Calu3 (cell line): ENCODE results near the gene FBXO15. TPM values are rescaled to one million over a fixed set of nuclear protein-coding genes. Genes with fewer than 3 reads are reported as not detected.

ENCODE experiments used
- BruUV-seq: library from RNA; stranded (reverse); fragments of 400-500 nt; replicated peaks from 2 replicates; lab custom pipeline; 2021; lab: Mats Ljungman, UMichigan
- CTCF ChIA-PET: fragments of 300-600 bp; sonication (Branson Sonifier 250); formaldehyde crosslinking; loops from one replicate; lab custom pipeline; 2022; ENCODE audit warnings: antibody characterized with exemption; lab: Charles Lee
- DNase-seq: peaks from one replicate; pipeline ENCODE4 v3.0.0; 2022
- H3K27ac Mint-ChIP-seq: one replicate; pipeline ENCODE4 v1.8.0; 2022; ENCODE audit warnings: mixed read lengths; ENCODE audit not compliant: unreplicated experiment
- H3K27me3 Mint-ChIP-seq: one replicate; pipeline ENCODE4 v1.8.0; 2022; ENCODE audit warnings: mixed read lengths; ENCODE audit not compliant: unreplicated experiment
- H3K36me3 Mint-ChIP-seq: one replicate; pipeline ENCODE4 v1.8.0; 2022; ENCODE audit warnings: mild to moderate bottlenecking, moderate library complexity, mixed read lengths; ENCODE audit not compliant: insufficient read depth, unreplicated experiment
- H3K4me1 Mint-ChIP-seq: one replicate; pipeline ENCODE4 v1.8.0; 2022; ENCODE audit warnings: mild to moderate bottlenecking, low read depth, mixed read lengths; ENCODE audit not compliant: unreplicated experiment
- H3K4me3 Mint-ChIP-seq: one replicate; pipeline ENCODE4 v1.8.0; 2022; ENCODE audit warnings: mild to moderate bottlenecking, low read depth, moderate library complexity, mixed read lengths; ENCODE audit not compliant: unreplicated experiment
- H3K9me3 Mint-ChIP-seq: one replicate; pipeline ENCODE4 v1.8.0; 2022; ENCODE audit warnings: low read depth, mixed read lengths; ENCODE audit not compliant: unreplicated experiment
- CTCF ChIP-seq: fragments of 200-600 bp; IDR thresholded peaks from one replicate; pipeline ENCODE4 v1.8.0; 2022; ENCODE audit warnings: antibody characterized with exemption; ENCODE audit not compliant: unreplicated experiment
- intact Hi-C: fragments of 100-400 bp; cut with micrococcal nuclease; formaldehyde crosslinking; loops from one replicate; pipeline ENCODE4 v1.10.0; 2022; ENCODE audit not compliant: unreplicated experiment
- total RNA-seq: library from RNA; stranded (reverse); gene quantifications from 2 replicates; pipeline ENCODE4 v1.2.3, GENCODE V29; 2022

FBXO15 gene
- total RNA-seq, 1 experiment from 2014 or later: 1.5 TPM

DNA sequence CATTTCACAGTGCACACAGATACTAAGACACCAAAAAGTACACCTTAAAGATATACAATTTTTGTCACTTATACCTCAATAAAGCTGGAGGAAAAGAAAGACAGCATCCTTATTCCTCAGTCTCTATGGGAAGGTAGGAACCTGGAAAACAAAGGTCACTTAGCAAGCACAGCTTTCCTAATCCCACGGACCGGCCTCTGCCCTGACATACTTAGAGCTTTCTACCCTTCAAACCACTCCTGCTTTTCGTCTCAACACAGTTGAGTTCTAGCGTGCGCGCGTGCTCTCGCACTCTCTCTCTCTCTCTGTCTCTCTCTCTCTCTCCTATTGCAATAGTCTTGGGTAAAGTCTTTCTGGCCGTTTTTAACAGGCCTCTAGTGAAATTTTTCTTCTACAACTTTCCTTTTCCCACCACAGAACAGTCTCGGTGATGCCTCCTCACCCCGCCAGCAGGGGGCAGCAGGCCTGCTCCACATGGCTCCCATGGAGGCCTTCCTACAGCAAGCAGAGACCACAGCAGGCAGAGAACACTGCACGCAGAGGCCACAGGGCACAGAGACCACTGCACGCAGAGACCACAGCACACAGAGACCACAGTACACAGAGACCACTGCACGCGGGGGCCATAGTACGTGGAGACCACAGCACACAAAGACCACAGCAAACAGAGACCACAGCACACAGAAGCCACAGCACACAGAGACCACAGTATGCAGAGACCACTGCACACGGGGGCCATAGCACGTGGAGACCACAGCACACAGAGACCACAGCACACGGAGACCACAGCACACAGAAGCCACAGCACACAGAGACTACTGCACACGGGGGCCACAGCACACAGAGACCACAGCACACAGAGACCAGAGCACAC is 106.9 kb downstream of the FBXO15 start:
- no peaks in the 10 kb centered on the region for H3K4me1 Mint-ChIP-seq
- no TSS peak for BruUV-seq
- H3K4me3 Mint-ChIP-seq: no peak overlapping the region
- no peak overlapping the region for H3K27ac Mint-ChIP-seq
- H3K9me3 Mint-ChIP-seq: no peaks in the 10 kb centered on the region
- peaks cover 5% of the 10 kb centered on the region for H3K27me3 Mint-ChIP-seq
- H3K36me3 Mint-ChIP-seq: no peaks in the 10 kb centered on the region
- CTCF ChIA-PET: no interaction called here
- DNase-seq: peak; percentile 78
- peak; percentile 73 for TF ChIP-seq CTCF
- intact Hi-C loops: loop anchor here (1.0 kb wide), 2 partner anchors 77 to 302 kb away; no protein-coding TSS in a partner anchor

- BruUV-seq: no TSS peak
- CTCF ChIA-PET: no interaction called here
- Mint-ChIP-seq H3K9me3 (no peaks in the 10 kb centered on the region), H3K4me3 (no peak overlapping the region), H3K27ac (no peak overlapping the region), H3K4me1 (no peaks in the 10 kb centered on the region), H3K36me3 (no peaks in the 10 kb centered on the region), H3K27me3 (peaks cover 12% of the 10 kb centered on the region)
- intact Hi-C loops: loop anchor here (1.0 kb wide), 2 partner anchors 77 to 302 kb away; no protein-coding TSS in a partner anchor
- DNase-seq: no peak
- no peak for TF ChIP-seq CTCF
Observed at GRCh38 chr18:74040008-74040407, 107.6 kb downstream of the FBXO15 start.

DNA sequence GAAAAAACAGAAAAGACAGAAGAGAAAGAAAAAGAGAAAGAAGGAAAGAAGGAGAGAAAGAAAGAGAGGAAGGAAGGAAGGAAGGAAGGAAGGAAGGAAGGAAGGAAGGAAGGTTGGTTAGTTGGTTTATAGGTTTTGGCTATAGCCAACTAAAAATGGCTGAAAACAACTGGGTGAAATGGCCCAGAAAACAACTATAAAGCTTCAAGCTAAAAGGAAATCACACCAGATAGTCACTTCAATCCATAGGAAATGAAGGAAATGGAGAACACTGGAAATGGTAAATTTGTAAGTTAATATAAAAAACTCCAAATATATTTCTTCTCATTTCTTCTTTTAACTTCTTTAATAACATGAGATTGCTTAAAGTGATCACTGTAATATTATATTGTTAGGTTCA is 118.5 kb downstream of the FBXO15 start:
- Mint-ChIP-seq H3K27ac (no peak overlapping the region), H3K4me3 (no peak overlapping the region), H3K9me3 (no peaks in the 10 kb centered on the region), H3K4me1 (no peaks in the 10 kb centered on the region), H3K27me3 (peaks cover 73% of the 10 kb centered on the region), H3K36me3 (no peaks in the 10 kb centered on the region)
- intact Hi-C loops: no loop called here
- no peak for DNase-seq
- CTCF ChIA-PET: no interaction called here
- no peak for TF ChIP-seq CTCF
- BruUV-seq: no TSS peak

Other genes with a start within 250 kb of the FBXO15 start
- 44.9 and 46.7 TPM in 2 replicates for gene TIMM21, start 689 bp upstream of the FBXO15 start, total RNA-seq
- gene CYB5A, start 144.1 kb upstream of the FBXO15 start, total RNA-seq: 143 and 169 TPM in 2 replicates
- gene C18orf63, start 168.0 kb upstream of the FBXO15 start, total RNA-seq: not detected in 2 replicates